Breast epithelium (tissue), 4 donors: ENCODE data around the gene NPIPB2. TPM values are rescaled to one million over a fixed set of nuclear protein-coding genes. Genes with fewer than 3 reads are reported as not detected.

Source experiments
- DNase-seq, 2 donors: peaks; one replicate each; pipeline ENCODE4 v3.0.0-alpha.2; 2019; ENCODE audit warnings: low spot score in 2 of 2
- H3K27ac ChIP-seq, 2 donors: fragments of 200-600 bp; sonication (generic) in 1 of 2; one replicate each; pipeline ENCODE4 v1.5.1; 2016 to 2019; ENCODE audit warnings: mild to moderate bottlenecking in 1 of 2
- H3K27me3 ChIP-seq, 2 donors: fragments of 200-600 bp; sonication (generic) in 1 of 2; one replicate each; pipeline versions ENCODE4 v1.5.1 to v1.6.0; 2017 to 2019; ENCODE audit warnings: control low read depth in 1 of 2, mild to moderate bottlenecking in 1 of 2
- H3K36me3 ChIP-seq: fragments of 200-600 bp; one replicate; pipeline ENCODE4 v1.5.1; 2019
- H3K4me1 ChIP-seq, 2 donors: fragments of 200-600 bp; sonication (generic); one replicate each; pipeline ENCODE4 v1.5.1; 2016 to 2019; ENCODE audit warnings: control low read depth in 1 of 2
- H3K4me3 ChIP-seq, 3 donors: fragments of 200-600 bp; sonication (generic); 1 replicate in 2 of 3; 2 replicates in 1 of 3; pipeline ENCODE4 v1.5.1; 2016 to 2019; ENCODE audit warnings: mild to moderate bottlenecking in 3 of 3, moderate library complexity in 2 of 3
- H3K9me3 ChIP-seq, 2 donors: fragments of 200-600 bp; sonication (generic) in 1 of 2; one replicate each; pipeline ENCODE4 v1.5.1; 2016 to 2019; ENCODE audit warnings: control low read depth in 1 of 2
- CTCF ChIP-seq, 3 donors: fragments of 450-650 bp; IDR thresholded peaks; one replicate each; pipeline ENCODE4 v1.5.1; 2016 to 2017; ENCODE audit warnings: antibody characterized with exemption in 3 of 3, mild to moderate bottlenecking in 3 of 3, moderate library complexity in 3 of 3
- POLR2A ChIP-seq: fragments of 450-650 bp; IDR thresholded peaks from one replicate; pipeline ENCODE4 v1.6.1; 2016; ENCODE audit warnings: antibody characterized with exemption, mild to moderate bottlenecking, moderate library complexity
- POLR2AphosphoS5 ChIP-seq, 3 donors: sonication (generic); formaldehyde crosslinking; IDR thresholded peaks; one replicate each; pipeline ENCODE4 v1.6.1; 2017; ENCODE audit warnings: antibody characterized with exemption in 3 of 3
- intact Hi-C: fragments of 100-400 bp; cut with DNase I; formaldehyde crosslinking; loops from one replicate; pipeline ENCODE4 v1.15.1; 2023; ENCODE audit warnings: low total_unique reads
- total RNA-seq, 3 donors: library from RNA; depleted of rRNA; stranded (reverse); fragments of >200 nt; gene quantifications; one replicate each; pipeline ENCODE4 v1.1.0, GENCODE V29; 2016

NPIPB2 gene
- total RNA-seq, 3 donors from 2014 or later = 14.8 to 23.9 (median 20.3) TPM

GRCh38 chr16:11980136-11980844, 38.4 kb upstream of the NPIPB2 start:
- Histone ChIP-seq H3K27ac (no peak overlapping the region), H3K36me3 (no peaks in the 10 kb centered on the region), H3K27me3 (no peaks in the 10 kb centered on the region), H3K9me3 (no peaks in the 10 kb centered on the region), H3K4me3 (no peak overlapping the region), H3K4me1 (peaks cover 4 to 10% of the 10 kb centered on the region in 2 donors)
- TF ChIP-seq CTCF (IDR thresholded peaks at IDR 0.05) = no peak
- TF ChIP-seq POLR2AphosphoS5 (IDR thresholded peaks at IDR 0.05) = no peak
- TF ChIP-seq POLR2A = no peak
- DNase-seq = no peak
- intact Hi-C loops = no loop called here

GRCh38 chr16:11979013-11979672, 37.3 kb upstream of the NPIPB2 start:
- H3K27ac ChIP-seq = no peak overlapping the region
- no peaks in the 10 kb centered on the region for H3K36me3 ChIP-seq
- no peak for DNase-seq
- no peaks in the 10 kb centered on the region for H3K27me3 ChIP-seq
- intact Hi-C loops = no loop called here
- no peak overlapping the region for H3K4me3 ChIP-seq
- H3K4me1 ChIP-seq = peaks cover 4 to 10% of the 10 kb centered on the region in 2 donors
- TF ChIP-seq POLR2A (no peak), CTCF (IDR thresholded peaks at IDR 0.05) (no peak), POLR2AphosphoS5 (IDR thresholded peaks at IDR 0.05) (no peak)
- H3K9me3 ChIP-seq = no peaks in the 10 kb centered on the region

- Histone ChIP-seq H3K27me3 (no peaks in the 10 kb centered on the region), H3K4me1 (peaks cover 4 to 10% of the 10 kb centered on the region in 2 donors), H3K9me3 (no peaks in the 10 kb centered on the region), H3K36me3 (no peaks in the 10 kb centered on the region), H3K27ac (peak overlapping the region; percentile 80 to 88), H3K4me3 (peak overlapping the region; percentile 87 to 95 (median 89))
- no peak for DNase-seq
- TF ChIP-seq POLR2AphosphoS5 (IDR thresholded peaks at IDR 0.05) (no peak), POLR2A (no peak), CTCF (IDR thresholded peaks at IDR 0.05) (no peak)
- intact Hi-C loops = no loop called here
These were observed 36.2 kb upstream of the NPIPB2 start for GRCh38 chr16:11978080-11978479.

- no peaks in the 10 kb centered on the region for H3K27me3 ChIP-seq
- peak overlapping the region; percentile 87 to 95 (median 89) for H3K4me3 ChIP-seq
- H3K4me1 ChIP-seq = peaks cover 4 to 10% of the 10 kb centered on the region in 2 donors
- H3K9me3 ChIP-seq = no peaks in the 10 kb centered on the region
- DNase-seq = no peak
- H3K27ac ChIP-seq = peak overlapping the region; percentile 80 to 88
- TF ChIP-seq CTCF (IDR thresholded peaks at IDR 0.05) = no peak
- TF ChIP-seq POLR2A = no peak
- peak in 2 of 3 donors; percentile 25 to 59 for TF ChIP-seq POLR2AphosphoS5 (IDR thresholded peaks at IDR 0.05)
- no peaks in the 10 kb centered on the region for H3K36me3 ChIP-seq
- intact Hi-C loops = no loop called here
These were observed 35.7 kb upstream of the NPIPB2 start for GRCh38 chr16:11977376-11978041.
